Measurements from ENCODE around the gene RILPL2. TPM values are rescaled to one million over a fixed set of nuclear protein-coding genes. Genes with fewer than 3 reads are reported as not detected.
"Not testable (repeated sequence)": the region's sequence is repeated elsewhere in the genome, so short reads cannot be mapped to it uniquely, and the experiment has no call there.

Gene RILPL2
- total RNA-seq, 1 experiment from 2014 or later, result 5.0 TPM

DNA sequence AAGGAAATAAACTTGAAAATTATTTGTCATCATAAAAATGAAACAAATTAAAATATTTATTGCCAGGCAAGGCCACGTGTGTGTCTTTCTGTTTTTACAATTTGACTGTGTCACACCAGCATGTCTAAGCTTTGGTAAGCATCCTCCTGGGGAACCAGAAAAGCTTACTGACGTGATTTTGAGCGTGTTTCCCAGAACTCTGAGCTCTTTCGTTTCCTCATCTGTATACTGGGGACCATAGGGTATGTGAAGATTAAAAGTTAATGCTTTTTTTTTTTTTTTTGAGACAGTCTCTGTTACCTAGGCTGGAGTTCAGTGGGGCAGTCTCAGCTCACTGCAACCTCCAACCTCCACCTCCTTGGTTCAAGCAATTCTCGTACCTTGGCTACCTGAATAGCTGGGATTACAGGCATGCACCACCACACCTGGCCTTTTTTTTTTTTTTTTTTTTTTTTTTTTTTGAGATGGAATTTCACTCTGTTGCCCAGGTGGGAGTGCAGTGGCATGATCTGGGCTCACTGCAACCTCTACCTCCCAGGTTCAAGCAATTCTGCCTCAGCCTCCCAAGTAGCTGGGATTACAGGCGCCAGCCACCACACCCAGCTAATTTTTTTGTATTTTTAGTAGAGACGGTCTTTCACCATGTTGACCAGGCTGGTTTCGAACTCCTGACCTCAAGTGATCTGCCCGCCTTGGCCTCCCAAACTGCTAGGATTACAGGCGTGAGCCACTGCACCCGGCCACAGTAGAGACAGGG is 27.0 kb downstream of the RILPL2 start:
- in situ Hi-C loops (cut with HindIII; ENCODE audit: low sequenced_read_pairs); DNase-seq (ENCODE audit: low spot score): not testable (repeated sequence)

DNA sequence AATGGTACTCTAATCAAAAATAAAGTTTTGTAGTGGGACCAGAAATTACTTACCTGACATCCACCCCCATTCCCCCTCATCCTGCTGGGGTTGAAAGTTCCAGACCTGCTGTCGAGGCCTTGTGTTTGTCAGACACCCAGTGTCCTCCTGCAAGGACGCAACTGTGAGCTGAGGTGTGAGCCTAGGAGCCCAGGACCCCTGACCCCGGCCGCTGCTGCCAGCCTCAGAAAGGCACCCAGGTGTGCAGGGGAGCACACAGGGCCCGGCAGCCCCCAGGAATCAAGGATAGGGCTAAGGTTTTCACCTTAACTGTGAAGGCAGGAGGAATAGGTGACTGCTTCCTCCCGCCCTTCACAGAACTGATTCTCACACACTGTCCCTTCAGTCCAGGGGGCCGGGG is 27.9 kb downstream of the RILPL2 start:
- DNase-seq (ENCODE audit: low spot score); in situ Hi-C loops (cut with HindIII; ENCODE audit: low sequenced_read_pairs): not testable (repeated sequence)

DNA sequence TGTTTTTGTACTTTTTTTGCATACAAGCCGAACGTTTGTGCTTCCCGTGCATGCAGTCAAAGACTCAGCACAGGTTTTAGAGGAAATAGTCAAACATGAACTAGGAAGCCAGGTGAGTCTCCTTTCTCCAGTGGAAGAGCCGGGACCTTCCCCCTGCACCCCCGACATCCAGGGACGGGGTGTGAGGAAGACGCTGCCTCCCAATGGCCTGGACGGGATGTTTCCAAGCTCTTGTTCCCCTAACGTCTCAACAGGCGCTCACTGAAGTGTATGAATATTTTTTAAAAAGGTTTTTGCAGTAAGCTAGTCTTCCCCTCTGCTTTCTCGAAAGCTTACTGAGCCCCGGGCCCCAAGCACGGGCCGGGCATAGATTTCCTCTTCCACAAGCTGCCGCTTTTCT is 28.6 kb downstream of the RILPL2 start:
- DNase-seq (ENCODE audit: low spot score); in situ Hi-C loops (cut with HindIII; ENCODE audit: low sequenced_read_pairs): not testable (repeated sequence)

DNA sequence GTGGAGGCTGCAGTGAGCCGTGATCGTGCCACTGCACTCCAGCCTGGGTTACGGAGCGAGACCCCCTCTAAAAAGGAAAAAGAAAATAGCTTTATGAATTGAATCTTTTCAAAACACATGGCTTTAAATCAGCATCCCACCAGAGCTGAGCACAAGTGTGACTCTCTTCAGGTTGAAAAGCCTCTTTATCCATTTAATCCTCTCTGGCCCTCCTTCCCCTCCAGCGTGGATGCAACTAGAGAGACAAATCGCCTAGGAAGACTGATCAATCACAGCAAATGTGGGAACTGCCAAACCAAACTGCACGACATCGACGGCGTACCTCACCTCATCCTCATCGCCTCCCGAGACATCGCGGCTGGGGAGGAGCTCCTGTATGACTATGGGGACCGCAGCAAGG is 29.2 kb downstream of the RILPL2 start:
- DNase-seq (ENCODE audit: low spot score); in situ Hi-C loops (cut with HindIII; ENCODE audit: low sequenced_read_pairs): not testable (repeated sequence)

DNA sequence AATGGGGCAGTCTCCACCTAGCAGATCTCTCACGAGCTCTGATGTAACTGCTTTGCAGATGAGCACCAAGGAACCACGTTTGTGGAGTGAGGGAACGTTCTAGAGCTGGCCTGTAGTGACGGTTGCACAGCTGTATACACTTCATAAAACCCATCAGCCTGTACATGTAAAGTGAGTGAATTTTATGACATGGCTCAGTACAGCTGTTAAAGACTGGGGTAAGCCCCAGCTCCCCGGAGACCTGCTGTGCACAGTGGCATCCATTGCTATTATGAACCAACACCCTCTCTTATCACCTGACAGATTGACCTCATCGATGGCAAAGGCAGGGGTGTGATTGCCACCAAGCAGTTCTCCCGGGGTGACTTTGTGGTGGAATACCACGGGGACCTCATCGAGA is 31.9 kb downstream of the RILPL2 start:
- in situ Hi-C loops (cut with HindIII; ENCODE audit: low sequenced_read_pairs), result no loop called here

DNA sequence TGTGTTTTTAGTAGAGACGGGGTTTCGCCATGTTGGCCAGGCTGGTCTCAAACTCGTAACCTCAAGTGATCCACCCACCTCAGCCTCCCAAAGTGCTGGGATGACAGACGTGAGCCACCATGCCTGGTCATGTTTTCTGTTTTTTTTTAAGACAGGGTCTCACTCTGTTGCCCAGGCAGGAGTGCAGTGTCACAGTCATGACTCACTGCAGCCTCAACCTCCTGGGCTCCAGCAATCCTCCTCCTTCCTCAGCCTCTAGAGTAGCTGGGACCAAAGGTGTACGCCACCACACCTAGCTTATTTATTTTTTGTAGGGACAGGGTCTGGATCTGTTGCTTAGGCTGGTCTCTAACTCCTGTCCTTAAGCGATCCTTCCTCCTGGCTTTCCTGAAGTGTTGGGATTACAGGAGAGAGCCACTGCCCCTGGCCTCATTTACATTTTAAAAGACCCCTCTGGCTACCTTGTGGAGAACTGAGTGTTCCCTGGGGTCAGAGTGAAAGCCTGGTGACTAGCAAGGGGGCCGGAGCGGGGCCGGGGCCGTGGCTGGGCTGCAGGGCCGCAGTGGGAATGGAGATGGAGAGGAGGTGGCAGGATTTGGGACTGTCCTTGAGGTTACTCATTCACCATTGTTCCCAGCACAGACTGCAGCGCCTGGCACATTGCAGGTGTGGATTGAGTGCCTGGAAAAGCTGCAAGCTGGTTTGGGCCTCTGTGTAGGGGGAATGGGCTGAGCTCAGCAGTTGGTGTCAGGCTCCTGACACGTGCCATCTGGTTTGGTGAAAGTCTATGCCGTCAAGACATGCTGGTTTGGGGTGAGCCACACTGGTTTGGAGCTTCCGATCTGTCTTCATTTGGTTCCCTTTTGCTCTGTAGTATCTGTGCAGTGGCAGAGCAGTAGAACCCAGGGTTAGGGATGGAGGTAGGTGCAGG is 34.5 kb downstream of the RILPL2 start:
- in situ Hi-C loops (cut with HindIII; ENCODE audit: low sequenced_read_pairs), result no loop called here
- peak; percentile 28 for DNase-seq (ENCODE audit: low spot score)

More for the DNA sequence above, 31.9 kb downstream of the RILPL2 start:
- DNase-seq (ENCODE audit: low spot score), result no peak

DNA sequence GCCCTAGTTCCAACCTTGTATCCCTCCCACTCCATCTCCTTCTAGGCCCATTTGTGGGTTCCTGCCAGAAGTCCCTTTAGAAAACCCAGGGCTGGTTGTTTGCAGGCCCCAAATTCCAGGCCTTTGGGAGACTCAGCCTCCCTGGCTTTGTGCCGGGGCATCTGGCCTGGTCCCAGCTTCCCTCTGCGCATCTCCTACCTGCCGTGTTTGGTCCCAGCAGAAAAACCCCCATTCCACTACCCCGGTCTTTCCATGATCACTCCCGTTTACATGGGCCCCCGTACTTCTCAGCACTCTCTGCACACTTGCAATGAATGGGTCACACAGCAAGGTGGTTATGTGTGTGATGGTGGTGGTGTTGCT is 37.2 kb downstream of the RILPL2 start:
- in situ Hi-C loops (cut with HindIII; ENCODE audit: low sequenced_read_pairs), result no loop called here
- no peak for DNase-seq (ENCODE audit: low spot score)

DNA sequence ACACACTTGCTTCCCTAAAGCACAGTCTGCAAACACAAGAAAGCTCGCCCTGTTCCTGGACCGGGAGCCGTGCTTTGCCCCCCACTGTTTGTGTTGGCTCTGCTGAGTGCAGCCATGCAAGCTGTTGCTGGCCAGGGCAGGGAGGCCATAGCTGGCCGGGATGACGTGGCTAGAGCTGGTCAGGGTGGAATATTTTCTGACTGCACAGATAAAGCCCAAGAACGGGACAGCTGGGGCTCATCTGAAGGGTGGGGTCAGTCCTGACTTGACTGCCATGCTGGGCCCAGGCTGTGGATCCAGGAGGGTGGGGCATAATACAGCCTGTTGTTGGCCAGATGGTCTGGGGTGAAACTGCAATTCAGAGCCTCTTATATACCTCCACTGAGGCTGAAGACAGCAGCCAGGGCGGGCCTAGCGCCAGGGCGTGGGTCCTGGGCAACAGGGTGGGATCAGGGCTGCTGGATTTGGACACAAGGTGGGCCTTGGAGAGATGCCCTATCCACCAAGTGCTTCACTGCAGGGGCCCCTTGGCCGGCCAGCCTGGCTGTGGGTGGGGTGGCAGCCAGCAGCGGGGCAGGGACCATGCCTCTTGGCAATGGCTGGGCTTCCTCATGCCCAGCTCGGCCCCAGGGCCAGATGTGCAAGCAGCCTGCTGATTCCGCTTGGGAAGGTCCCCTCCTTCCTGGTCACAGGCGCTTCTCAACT is 37.8 kb downstream of the RILPL2 start:
- in situ Hi-C loops (cut with HindIII; ENCODE audit: low sequenced_read_pairs), result no loop called here
- DNase-seq (ENCODE audit: low spot score), result peak; percentile 96

DNA sequence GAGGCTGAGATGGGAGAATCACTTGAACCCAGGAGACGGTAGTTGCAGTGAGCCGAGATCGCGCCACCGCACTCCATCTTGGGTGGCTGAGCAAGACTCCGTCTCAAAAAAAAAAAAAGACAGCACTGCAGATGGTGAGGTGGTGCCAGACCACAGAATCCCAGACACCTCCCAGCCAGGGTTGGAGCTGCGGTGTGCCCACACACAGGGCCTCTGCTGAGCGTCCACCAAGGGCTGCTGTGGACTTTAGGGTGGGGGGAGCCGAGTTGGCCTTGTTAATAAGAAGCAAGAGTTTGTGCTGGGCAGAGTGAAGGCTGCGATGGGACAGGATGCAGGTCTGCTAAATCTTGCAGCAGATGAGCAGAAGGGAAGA is 38.3 kb downstream of the RILPL2 start:
- in situ Hi-C loops (cut with HindIII; ENCODE audit: low sequenced_read_pairs), result no loop called here
- DNase-seq (ENCODE audit: low spot score), result no peak

DNA sequence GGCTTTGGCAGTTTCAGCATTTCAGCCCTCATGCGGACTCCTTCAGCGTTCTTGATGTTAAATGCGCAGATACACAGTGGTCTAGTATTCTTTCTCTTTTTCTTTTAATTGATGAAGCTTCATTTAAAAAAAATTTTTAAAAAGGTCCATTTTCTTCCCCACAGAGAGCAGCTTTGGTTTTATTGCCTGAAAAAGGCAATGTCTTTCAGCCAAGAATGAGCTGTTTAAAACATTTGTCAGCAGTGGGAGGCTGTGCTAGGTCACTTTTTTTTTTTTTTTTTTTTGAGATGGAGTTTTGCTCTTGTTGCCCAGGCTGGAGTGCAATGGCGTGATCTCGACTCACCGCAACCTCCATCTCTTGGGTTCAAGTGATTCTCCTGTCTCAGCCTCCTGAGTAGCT is 39.1 kb downstream of the RILPL2 start:
- in situ Hi-C loops (cut with HindIII; ENCODE audit: low sequenced_read_pairs), result no loop called here

DNA sequence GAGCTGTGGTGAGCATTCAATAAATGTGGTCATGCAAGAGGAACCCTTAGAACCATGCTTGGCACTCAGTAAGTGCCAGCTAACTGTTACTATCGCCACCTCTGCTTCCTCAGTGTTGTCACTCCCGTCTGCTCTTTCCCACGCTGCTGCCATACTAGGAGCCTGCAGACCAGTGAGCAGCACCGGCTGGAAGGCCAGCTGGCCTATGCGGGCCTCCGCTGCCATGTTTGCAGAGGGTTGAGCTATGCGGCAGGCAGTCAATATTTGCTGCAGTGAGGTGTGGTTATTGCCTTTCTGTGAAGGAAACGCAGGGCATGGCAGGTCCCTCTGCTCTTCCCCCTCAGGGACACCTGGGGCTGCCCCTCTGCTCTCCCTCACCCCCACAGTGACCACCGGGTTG is 39.5 kb downstream of the RILPL2 start:
- in situ Hi-C loops (cut with HindIII; ENCODE audit: low sequenced_read_pairs), result no loop called here
- DNase-seq (ENCODE audit: low spot score), result peak; percentile 28

More for the DNA sequence above, 39.1 kb downstream of the RILPL2 start:
- DNase-seq (ENCODE audit: low spot score), result no peak

DNA sequence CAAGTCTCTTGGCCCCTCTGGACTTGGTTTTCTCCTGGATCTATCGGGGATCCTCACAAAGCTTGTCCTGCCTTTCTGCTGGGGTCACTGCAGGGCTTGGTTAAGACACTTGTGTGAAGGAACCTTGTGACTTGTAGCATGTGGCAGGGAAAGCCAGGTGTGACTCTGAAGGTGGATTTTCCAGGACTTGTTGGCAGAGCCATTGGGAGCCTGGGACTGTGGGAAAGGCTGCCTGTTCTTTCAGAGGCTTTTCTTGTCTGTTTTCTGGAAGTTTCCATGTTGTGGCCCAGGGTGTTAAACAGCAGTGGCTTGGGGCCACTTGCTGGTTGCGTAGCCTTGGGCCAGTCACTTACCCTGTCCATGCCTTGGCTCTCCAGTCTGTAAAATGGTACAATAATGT is 39.9 kb downstream of the RILPL2 start:
- in situ Hi-C loops (cut with HindIII; ENCODE audit: low sequenced_read_pairs), result no loop called here
- no peak for DNase-seq (ENCODE audit: low spot score)

DNA sequence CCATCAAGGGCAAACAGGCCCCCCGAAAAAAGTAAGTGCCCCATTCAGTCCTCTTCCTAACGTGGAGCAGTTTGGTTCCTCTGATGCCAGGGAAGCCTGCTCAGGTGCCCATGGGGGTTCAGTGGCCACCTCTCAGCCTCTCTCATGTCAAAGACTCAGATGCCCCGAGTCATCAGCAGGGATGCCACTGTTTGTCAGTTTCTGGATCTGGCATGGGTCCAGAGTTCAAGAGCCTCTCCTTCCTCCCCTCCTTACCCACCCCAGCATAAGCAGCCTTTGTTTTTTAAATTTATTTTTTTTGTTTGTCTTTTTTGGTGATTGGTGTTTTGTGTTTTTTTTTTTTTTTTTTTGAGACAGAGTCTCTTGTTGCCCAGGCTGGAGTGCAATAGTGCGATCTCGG is 41.2 kb downstream of the RILPL2 start:
- in situ Hi-C loops (cut with HindIII; ENCODE audit: low sequenced_read_pairs), result no loop called here
- no peak for DNase-seq (ENCODE audit: low spot score)

DNA sequence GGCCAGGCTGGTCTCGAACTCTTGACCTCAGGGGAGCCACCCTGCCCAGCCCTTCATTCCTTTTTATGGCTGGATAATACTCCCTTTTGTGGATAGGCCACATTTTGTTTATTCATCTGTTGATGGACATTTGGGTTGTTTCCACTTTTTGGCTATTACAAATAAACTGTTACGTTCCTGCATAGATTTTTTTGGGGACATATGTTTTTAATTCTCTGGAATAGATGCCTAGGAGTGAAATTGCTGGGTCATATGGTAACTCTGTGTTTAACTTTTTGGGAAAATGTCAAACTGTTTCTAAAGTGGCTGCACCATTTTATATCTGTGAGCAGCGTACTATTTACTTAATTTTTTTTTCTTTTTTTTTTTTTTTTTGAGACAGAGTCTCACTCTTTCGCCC is 42.7 kb downstream of the RILPL2 start:
- no peak for DNase-seq (ENCODE audit: low spot score)
- in situ Hi-C loops (cut with HindIII; ENCODE audit: low sequenced_read_pairs), result no loop called here

DNA sequence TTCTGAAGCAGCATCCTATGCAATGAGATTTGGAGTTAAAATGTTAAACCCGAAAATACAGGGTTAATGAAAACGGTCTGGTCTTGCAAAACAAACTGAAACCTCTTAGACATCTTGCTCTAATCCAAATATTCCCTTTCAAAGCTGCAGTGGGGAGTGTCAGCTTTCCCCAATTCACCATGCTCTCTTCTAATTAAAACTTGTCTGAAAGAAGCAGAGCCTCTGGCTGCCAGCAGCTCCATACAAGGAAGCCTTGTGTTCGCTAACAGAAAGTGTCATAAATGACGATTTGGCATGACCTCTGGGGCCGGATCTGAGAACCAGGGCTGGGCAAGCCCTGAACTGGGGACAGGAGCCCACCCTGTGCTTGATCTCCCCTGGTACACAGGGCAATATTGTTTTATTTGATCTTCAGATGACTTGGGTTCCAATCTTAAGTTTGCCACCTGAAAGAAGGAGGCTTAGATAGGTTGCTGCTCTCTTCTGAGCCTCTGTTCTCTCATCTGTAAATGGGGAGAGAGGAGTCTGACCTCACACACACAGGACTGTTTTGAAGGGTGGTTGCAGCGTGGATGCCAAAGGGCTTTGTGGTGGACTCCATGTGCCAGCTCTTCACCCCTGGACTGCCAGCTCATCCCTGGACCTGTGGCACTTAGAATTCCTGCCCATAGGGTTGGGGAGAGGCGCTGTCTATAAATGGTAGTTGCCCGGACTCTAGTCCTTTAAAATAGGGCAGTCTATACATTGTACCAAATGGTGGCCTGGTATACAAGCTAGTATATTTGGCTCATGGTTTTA is 44.7 kb downstream of the RILPL2 start:
- DNase-seq (ENCODE audit: low spot score), result no peak
- in situ Hi-C loops (cut with HindIII; ENCODE audit: low sequenced_read_pairs), result no loop called here

DNA sequence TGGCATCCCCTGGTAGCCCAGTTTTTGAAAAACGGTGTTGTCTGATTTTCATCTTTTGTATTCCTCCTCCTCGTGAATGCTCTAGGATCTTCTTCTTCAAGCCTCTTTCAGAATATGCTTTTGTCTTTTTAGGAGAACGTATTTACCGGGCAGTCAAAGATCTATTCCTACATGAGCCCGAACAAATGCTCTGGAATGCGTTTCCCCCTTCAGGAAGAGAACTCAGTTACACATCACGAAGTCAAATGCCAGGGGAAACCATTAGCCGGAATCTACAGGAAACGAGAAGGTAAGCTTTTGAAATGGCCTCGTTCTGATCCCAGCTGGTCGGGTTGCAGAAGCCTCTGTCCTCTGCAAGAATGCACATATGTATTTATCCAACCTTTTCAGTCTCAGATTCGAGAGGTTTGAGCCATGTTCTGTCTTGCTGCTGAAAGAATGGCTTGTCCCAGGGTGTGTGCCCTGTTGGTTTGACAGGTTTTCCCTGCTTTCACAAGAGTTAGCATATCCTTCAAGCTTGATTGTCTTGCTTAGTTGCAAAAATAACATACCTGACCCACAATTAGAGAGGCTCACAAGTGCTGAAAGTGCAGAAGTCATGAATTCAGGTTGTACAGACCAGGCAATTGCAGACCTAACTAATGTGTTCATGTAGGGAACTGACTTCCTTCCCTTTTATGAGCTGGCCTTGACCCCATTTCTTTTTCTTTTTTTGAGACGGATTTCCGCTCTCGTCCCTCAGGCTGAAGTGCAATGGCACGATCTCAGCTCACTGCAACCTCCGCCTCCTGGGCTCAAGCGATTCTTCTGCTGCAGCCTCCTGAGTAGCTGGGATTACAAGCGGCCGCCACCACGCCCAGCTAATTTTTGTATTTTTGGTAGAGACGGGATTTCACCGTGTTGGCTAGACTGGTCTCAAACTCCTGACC is 45.7 kb downstream of the RILPL2 start:
- peak; percentile 53 for DNase-seq (ENCODE audit: low spot score)
- in situ Hi-C loops (cut with HindIII; ENCODE audit: low sequenced_read_pairs), result no loop called here

DNA sequence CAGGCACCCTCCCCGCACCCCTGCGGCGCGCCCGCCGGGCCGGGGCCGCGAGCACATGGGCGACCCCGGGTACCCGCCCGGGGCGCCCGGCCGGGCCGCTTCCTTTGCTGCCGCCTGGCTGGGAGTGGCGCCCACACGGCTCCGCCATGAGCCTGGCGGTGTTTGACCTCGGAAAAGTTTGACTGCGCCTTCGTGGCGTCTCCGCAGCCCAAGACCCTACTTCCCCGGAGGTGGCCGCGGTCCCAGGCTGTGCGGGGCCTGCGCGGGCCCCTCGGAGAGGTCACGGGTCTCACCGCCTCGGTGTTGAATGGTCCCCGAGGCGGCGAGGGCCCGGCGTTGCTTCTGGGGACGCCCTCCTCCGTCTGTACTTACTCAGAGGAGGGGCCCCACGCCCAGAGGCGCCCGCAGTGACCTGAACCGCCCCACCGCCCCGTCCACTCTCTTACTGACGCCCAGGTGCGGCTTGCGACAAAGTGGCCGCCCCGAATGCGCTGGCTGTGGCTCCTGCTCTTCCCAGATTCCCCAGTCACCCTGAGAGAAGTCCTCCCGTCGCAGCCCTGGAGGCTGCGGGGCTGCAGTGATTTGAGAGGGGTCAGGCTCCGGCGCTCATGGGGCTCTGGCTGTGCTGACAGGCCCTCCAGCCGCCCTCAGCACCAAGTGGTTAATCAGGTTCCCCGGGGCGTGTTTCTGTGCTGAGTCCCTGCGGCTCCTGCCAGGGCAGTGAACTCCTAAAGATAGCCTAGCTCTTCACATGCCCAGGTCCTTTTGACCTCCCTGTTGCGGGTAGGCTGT is 46.7 kb downstream of the RILPL2 start:
- peak; percentile 41 for DNase-seq (ENCODE audit: low spot score)
- in situ Hi-C loops (cut with HindIII; ENCODE audit: low sequenced_read_pairs), result no loop called here

Data from G401 (cell line).